ENCODE data around the gene SLC22A31. TPM values are rescaled to one million over a fixed set of nuclear protein-coding genes. Genes with fewer than 3 reads are reported as not detected.

SLC22A31 gene
- total and polyA plus RNA-seq, 9 of the 15 experiments (the other 6 are each of a cell fraction or from before 2014, with no cell fraction given) = 0.29 to 2.2 (median 0.47) TPM; not detected in 3

DNA sequence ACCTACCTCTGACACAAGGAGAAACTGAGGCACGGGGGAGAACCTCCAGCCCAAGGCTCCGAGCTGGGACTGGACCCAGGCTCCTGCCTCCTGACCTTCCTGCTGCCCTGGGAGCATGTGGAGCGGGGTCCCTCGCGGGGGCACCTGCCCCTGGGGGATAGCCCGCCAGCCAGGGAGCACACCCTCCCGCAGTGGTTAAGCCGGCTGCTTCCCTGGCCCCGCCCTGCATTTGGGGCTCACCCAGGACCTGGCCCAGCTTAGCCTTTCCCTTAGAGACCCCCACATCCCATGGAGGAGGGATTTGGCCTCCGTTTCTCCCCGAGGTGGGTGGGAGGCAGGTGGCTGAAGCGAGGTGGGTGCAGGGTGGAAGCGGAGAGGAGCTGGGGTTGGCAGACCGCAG lies 30.6 kb downstream of the SLC22A31 start:
- no peak overlapping the region for H3K4me3 ChIP-seq
- intact Hi-C loops (cut with micrococcal nuclease) (loop anchor here (2.0 to 10.0 kb wide), 3 partner anchors 47 to 357 kb away; partner anchors contain the start of genes CBFA2T3 and ZNF778), in situ Hi-C loops (cut with MboI) (loop anchor here (5.0 kb wide), 1 partner anchor 357 kb away; the partner anchor contains the start of gene APRT)
- TF ChIP-seq ETV1 (tag; conservative IDR thresholded peaks at IDR 0.05; ENCODE audit: low read depth) (no peak), POLR2B (IDR thresholded peaks at IDR 0.05; ENCODE audit: low read depth, partially characterized antibody) (no peak), ZBTB8A (IDR thresholded peaks at IDR 0.05; ENCODE audit: partially characterized antibody) (no peak), CREB1 (IDR thresholded peaks at IDR 0.05) (no peak), CREB1 (CRISPR knock-in tag; IDR thresholded peaks at IDR 0.05) (no peak), RUNX1 (IDR thresholded peaks at IDR 0.05; ENCODE audit: low read depth) (no peak), CBX2 (IDR thresholded peaks at IDR 0.05; ENCODE audit: insufficient read depth, low read length, poor library complexity, severe bottlenecking) (no peak), SMAD3 (CRISPR knock-in tag; conservative IDR thresholded peaks at IDR 0.05) (no peak), PHB2 (IDR thresholded peaks at IDR 0.05; ENCODE audit: low read depth) (no peak)
- TF ChIP-seq, protein P1, sequence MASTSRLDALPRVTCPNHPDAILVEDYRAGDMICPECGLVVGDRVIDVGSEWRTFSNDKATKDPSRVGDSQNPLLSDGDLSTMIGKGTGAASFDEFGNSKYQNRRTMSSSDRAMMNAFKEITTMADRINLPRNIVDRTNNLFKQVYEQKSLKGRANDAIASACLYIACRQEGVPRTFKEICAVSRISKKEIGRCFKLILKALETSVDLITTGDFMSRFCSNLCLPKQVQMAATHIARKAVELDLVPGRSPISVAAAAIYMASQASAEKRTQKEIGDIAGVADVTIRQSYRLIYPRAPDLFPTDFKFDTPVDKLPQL (IDR thresholded peaks at IDR 0.05; ENCODE audit: extremely low read depth, insufficient read length) = no peak
- TF ChIP-seq, protein P2, sequence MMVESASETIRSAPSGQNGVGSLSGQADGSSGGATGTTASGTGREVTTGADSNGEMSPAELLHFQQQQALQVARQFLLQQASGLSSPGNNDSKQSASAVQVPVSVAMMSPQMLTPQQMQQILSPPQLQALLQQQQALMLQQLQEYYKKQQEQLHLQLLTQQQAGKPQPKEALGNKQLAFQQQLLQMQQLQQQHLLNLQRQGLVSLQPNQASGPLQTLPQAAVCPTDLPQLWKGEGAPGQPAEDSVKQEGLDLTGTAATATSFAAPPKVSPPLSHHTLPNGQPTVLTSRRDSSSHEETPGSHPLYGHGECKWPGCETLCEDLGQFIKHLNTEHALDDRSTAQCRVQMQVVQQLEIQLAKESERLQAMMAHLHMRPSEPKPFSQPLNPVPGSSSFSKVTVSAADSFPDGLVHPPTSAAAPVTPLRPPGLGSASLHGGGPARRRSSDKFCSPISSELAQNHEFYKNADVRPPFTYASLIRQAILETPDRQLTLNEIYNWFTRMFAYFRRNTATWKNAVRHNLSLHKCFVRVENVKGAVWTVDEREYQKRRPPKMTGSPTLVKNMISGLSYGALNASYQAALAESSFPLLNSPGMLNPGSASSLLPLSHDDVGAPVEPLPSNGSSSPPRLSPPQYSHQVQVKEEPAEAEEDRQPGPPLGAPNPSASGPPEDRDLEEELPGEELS (CRISPR knock-in tag; IDR thresholded peaks at IDR 0.05; ENCODE audit: borderline replicate concordance) = no peak
- ATAC-seq = no peak
- BruUV-seq (replicated peaks) = no TSS peak
- H3K9me1 ChIP-seq (ENCODE audit: control insufficient read depth, insufficient read depth, low read length) = no peaks in the 10 kb centered on the region
- no peak overlapping the region for H3K4me2 ChIP-seq (ENCODE audit: insufficient read depth, low read length)
- POLR2A ChIA-PET = interaction anchor here (0.6 to 0.8 kb wide), 2 partner anchors 150 to 390 kb away, joined by 3 read pairs; no protein-coding TSS in a partner anchor
- no peaks in the 10 kb centered on the region for H3K79me2 ChIP-seq (ENCODE audit: control insufficient read depth, insufficient read depth, low read length)
- 27% methylated on average over 13 of the region's 14 CpGs for WGBS (ENCODE audit: insufficient coverage, low coverage, missing lambda C conversion rate)
- H3K36me3 ChIP-seq (ENCODE audit: control insufficient read depth, insufficient read depth, low read length) = no peaks in the 10 kb centered on the region
- FAIRE-seq = no peak
- no peaks in the 10 kb centered on the region for H3K9me3 ChIP-seq (replicated peaks; ENCODE audit: control insufficient read depth, insufficient read depth, low read depth, low read length)
- no peak overlapping the region for H3K27ac ChIP-seq (ENCODE audit: extremely low read depth, low read depth, low read length)
- peaks cover 18 to 93% of the 10 kb centered on the region in 2 experiments for H3K4me1 ChIP-seq (replicated peaks in 1 of 2; ENCODE audit: control insufficient read depth in 2 of 2, insufficient read depth in 2 of 2, low read length in 2 of 2)
- peaks cover 0 to 18% of the 10 kb centered on the region in 2 experiments; a peak in 2 of 5 replicates for H3K27me3 ChIP-seq (ENCODE audit: control insufficient read depth in 2 of 2, insufficient read depth in 2 of 2, low read length in 2 of 2)
- peaks cover 3% of the 10 kb centered on the region; the same call in 1 of the 2 replicates for H4K20me1 ChIP-seq (replicated peaks; ENCODE audit: control insufficient read depth, insufficient read depth, low read length)
- no peak for DNase-seq (ENCODE audit: extremely low read depth in 1 of 4, low spot score in 3 of 4)
- CTCF ChIA-PET (ENCODE audit: low intra/inter-chr PET ratio) = interaction anchor here (0.6 to 0.7 kb wide), 2 partner anchors 357 to 715 kb away, joined by 3 to 4 read pairs; no protein-coding TSS in a partner anchor
- no peak overlapping the region for H3K9ac ChIP-seq (ENCODE audit: insufficient read depth in 1 of 2, low read depth in 2 of 2, low read length in 2 of 2)
- H2AFZ ChIP-seq (ENCODE audit: low read depth, low read length) = no peak overlapping the region
